CD14-positive monocyte (primary cell): Measurements from ENCODE around the gene HAND1. TPM values are rescaled to one million over a fixed set of nuclear protein-coding genes. Genes with fewer than 3 reads are reported as not detected.
A peak's percentile ranks its signal among the peaks of the same experiment; 100 is the strongest.

Source experiments
- DNase-seq, 3 donors: peaks; one replicate each; pipeline ENCODE4 v3.0.0-alpha.2; 2011 to 2022
- H2AFZ ChIP-seq: 2 replicates; pipeline ENCODE4 v1.6.0; 2012; ENCODE audit warnings: mild to moderate bottlenecking, low read depth, low read length, inconsistent platforms; ENCODE audit not compliant: insufficient read depth, poor library complexity, severe bottlenecking
- H3K27ac ChIP-seq, 2 donors: 1 replicate in 1 of 2; 2 replicates in 1 of 2; pipeline ENCODE4 v1.5.1; 2012 to 2013; ENCODE audit warnings: low read length in 2 of 2, control low read depth in 1 of 2, inconsistent platforms in 1 of 2, low read depth in 1 of 2, mild to moderate bottlenecking in 1 of 2
- H3K27me3 ChIP-seq, 2 donors: one replicate each; pipeline versions ENCODE4 v1.6.0 to v1.6.1; 2011 to 2013; ENCODE audit warnings: low read length in 2 of 2; ENCODE audit not compliant: control insufficient read depth in 2 of 2, insufficient read depth in 2 of 2
- H3K36me3 ChIP-seq, 2 donors: replicated peaks in 1 of 2; 1 replicate in 1 of 2; 2 replicates in 1 of 2; pipeline versions ENCODE4 v1.5.1 to v1.6.1; 2012 to 2013; ENCODE audit warnings: low read length in 2 of 2, control low read depth in 1 of 2, inconsistent platforms in 1 of 2, mild to moderate bottlenecking in 1 of 2; ENCODE audit not compliant: insufficient read depth in 2 of 2, control insufficient read depth in 1 of 2
- H3K4me1 ChIP-seq, 2 donors: 1 replicate in 1 of 2; 2 replicates in 1 of 2; pipeline versions ENCODE4 v1.5.1 to v1.6.1; 2012 to 2013; ENCODE audit warnings: low read length in 2 of 2, control low read depth in 1 of 2, inconsistent platforms in 1 of 2, mild to moderate bottlenecking in 1 of 2, moderate library complexity in 1 of 2; ENCODE audit not compliant: insufficient read depth in 2 of 2, control insufficient read depth in 1 of 2
- H3K4me2 ChIP-seq: replicated peaks from 2 replicates; pipeline ENCODE3; 2012; ENCODE audit warnings: low read length, moderate library complexity, mild to moderate bottlenecking; ENCODE audit not compliant: poor library complexity, severe bottlenecking; ENCODE audit errors: extremely low read depth
- H3K4me3 ChIP-seq, 3 experiments: fragments of 200-600 bp in 1 of 3; sonication (generic) in 1 of 3; replicated peaks in 1 of 3; 1 replicate in 2 of 3; 2 replicates in 1 of 3; pipeline ENCODE4 v1.5.1; 2011 to 2013; ENCODE audit warnings: low read length in 3 of 3, mild to moderate bottlenecking in 3 of 3, control low read depth in 2 of 3, low read depth in 2 of 3, inconsistent platforms in 1 of 3, moderate library complexity in 1 of 3
- H3K79me2 ChIP-seq: 2 replicates; pipeline ENCODE4 v1.6.0; 2012; ENCODE audit warnings: mild to moderate bottlenecking, control low read depth, inconsistent platforms, low read length, moderate library complexity; ENCODE audit not compliant: insufficient read depth
- H3K9ac ChIP-seq: 2 replicates; pipeline ENCODE4 v1.6.0; 2017; ENCODE audit warnings: low read length, mild to moderate bottlenecking; ENCODE audit not compliant: insufficient read depth, poor library complexity, severe bottlenecking
- H3K9me3 ChIP-seq, 2 donors: replicated peaks in 1 of 2; 1 replicate in 1 of 2; 2 replicates in 1 of 2; pipeline versions ENCODE4 v1.5.1 to v1.6.1; 2012 to 2013; ENCODE audit warnings: low read length in 2 of 2, control low read depth in 1 of 2; ENCODE audit not compliant: control insufficient read depth in 1 of 2, insufficient read depth in 1 of 2
- H4K20me1 ChIP-seq: 2 replicates; pipeline ENCODE4 v1.6.0; 2012; ENCODE audit warnings: mild to moderate bottlenecking, low read length, control low read depth, moderate library complexity; ENCODE audit not compliant: insufficient read depth
- H3K27ac Mint-ChIP-seq, 7 donors: one replicate each; pipeline ENCODE4 v1.8.0; 2020; ENCODE audit warnings: mild to moderate bottlenecking in 7 of 7, mixed read lengths in 7 of 7, moderate library complexity in 6 of 7, inconsistent platforms in 2 of 7
- H3K27me3 Mint-ChIP-seq, 3 donors: one replicate each; pipeline ENCODE4 v1.8.0; 2021 to 2022; ENCODE audit warnings: low read depth in 3 of 3, mild to moderate bottlenecking in 3 of 3, mixed read lengths in 3 of 3, moderate library complexity in 3 of 3, inconsistent platforms in 1 of 3
- H3K36me3 Mint-ChIP-seq, 2 donors: one replicate each; pipeline ENCODE4 v1.8.0; 2020; ENCODE audit warnings: mixed read lengths in 2 of 2, inconsistent platforms in 1 of 2, mild to moderate bottlenecking in 1 of 2
- H3K4me1 Mint-ChIP-seq: one replicate; pipeline ENCODE4 v1.8.0; 2020; ENCODE audit warnings: mild to moderate bottlenecking, mixed read lengths
- H3K4me3 Mint-ChIP-seq, 2 donors: one replicate each; pipeline ENCODE4 v1.8.0; 2020; ENCODE audit warnings: mild to moderate bottlenecking in 2 of 2, mixed read lengths in 2 of 2, moderate library complexity in 1 of 2
- H3K9me3 Mint-ChIP-seq, 7 donors: one replicate each; pipeline ENCODE4 v1.8.0; 2020 to 2022; ENCODE audit warnings: mixed read lengths in 7 of 7, mild to moderate bottlenecking in 6 of 7, moderate library complexity in 6 of 7, inconsistent platforms in 2 of 7
- CTCF ChIP-seq: fragments of 200-600 bp; IDR thresholded peaks from one replicate; pipeline ENCODE4 v1.8.0; 2022; ENCODE audit warnings: antibody characterized with exemption, mild to moderate bottlenecking
- WGBS: methylation state at CpG from one replicate; pipeline ENCODE4 v1.1.5; 2013; ENCODE audit warnings: missing lambda C conversion rate; ENCODE audit not compliant: insufficient coverage; 5-methylcytosine and 5-hydroxymethylcytosine counted together
- intact Hi-C, 2 donors: fragments of 100-400 bp; cut with micrococcal nuclease; formaldehyde crosslinking; loops; one replicate each; pipeline versions ENCODE4 v1.15.0 to v1.15.1; 2023
- polyA minus RNA-seq: library from RNA; depleted of rRNA, polyadenylated mRNA; stranded (reverse); fragments of >200 nt; gene quantifications from 2 replicates; pipeline ENCODE4 v1.2.3, GENCODE V29; 2012
- polyA plus RNA-seq, 3 donors: library from polyadenylated mRNA; depleted of rRNA in 1 of 3; unstranded in 2 of 3; stranded (reverse) in 1 of 3; fragments of 300-500 nt in 2 of 3; fragments of >200 nt in 1 of 3; fragmentation: Illumina TruSeq in 2 of 3; gene quantifications; 1 replicate in 2 of 3; 2 replicates in 1 of 3; pipeline ENCODE4 v1.2.3, GENCODE V29; 2012 to 2021
- total RNA-seq, 12 experiments: library from RNA in 1 of 12; stranded (reverse) in 1 of 12; fragments of 120-200 nt in 1 of 12; gene quantifications; one replicate each; pipeline ENCODE4 v1.2.4 and lab custom pipeline; 2013 to 2026; ENCODE audit warnings: mixed read lengths in 6 of 12, inconsistent platforms in 1 of 12

Gene HAND1
- total RNA-seq (2013), result not detected
- polyA plus RNA-seq, result not detected
- not detected in 2 replicates for polyA minus RNA-seq
- total RNA-seq (lab: John Stamatoyannopoulos, UW), result 0 to 0.23 (median 0) reads per million in 11 experiments

- no peak for TF ChIP-seq CTCF
- Histone ChIP-seq H3K27ac (no peak within 1 kb of the TSS), H3K4me2 (peak within 1 kb of the TSS; percentile 19), H3K36me3 (no peaks in the 10 kb centered on the region), H2AFZ (no peak within 1 kb of the TSS), H3K4me1 (peaks cover 10 to 26% of the 10 kb centered on the region in 2 donors), H3K9ac (no peak within 1 kb of the TSS), H3K4me3 (no peak within 1 kb of the TSS), H3K79me2 (no peaks in the 10 kb centered on the region), H4K20me1 (no peaks in the 10 kb centered on the region), H3K9me3 (peaks cover 0 to 89% of the 10 kb centered on the region in 2 donors), H3K27me3 (peaks cover 95 to 100% of the 10 kb centered on the region in 2 donors)
- 0% methylated on average over 6 of the region's 20 CpGs for WGBS
- peaks cover 98 to 100% (median 99%) of the 10 kb centered on the region in 3 donors for H3K27me3 Mint-ChIP-seq
- H3K27ac Mint-ChIP-seq, result peak within 1 kb of the TSS in 1 of 7 donors; percentile 8
- no peak for DNase-seq
- H3K4me3 Mint-ChIP-seq, result peak within 1 kb of the TSS in 1 of 2 donors; percentile 87
- peaks cover 8 to 12% of the 10 kb centered on the region in 2 donors for H3K36me3 Mint-ChIP-seq
- peaks cover 52% of the 10 kb centered on the region for H3K4me1 Mint-ChIP-seq
- intact Hi-C loops, result no loop called here
- H3K9me3 Mint-ChIP-seq, result peaks cover 0 to 46% (median 19%) of the 10 kb centered on the region in 7 donors
Measured at GRCh38 chr5:154478224-154478565, at the start of gene HAND1. TSS of gene HAND1 (minus strand) at chr5:154478227. CDS start at chr5:154478008, 219 bp downstream.

- H3K4me2 ChIP-seq, result no peak overlapping the region
- no peaks in the 10 kb centered on the region for H3K9me3 ChIP-seq
- 88% methylated on average over 1 of the region's 12 CpGs for WGBS
- no peak for DNase-seq
- no peak overlapping the region for H3K4me3 Mint-ChIP-seq
- intact Hi-C loops, result loop anchor here in 1 of 2 donors (10.0 kb wide), 1 partner anchor 78 kb away; no protein-coding TSS in a partner anchor
- H3K27ac ChIP-seq, result no peak overlapping the region
- no peaks in the 10 kb centered on the region for H3K36me3 ChIP-seq
- H2AFZ ChIP-seq, result no peak overlapping the region
- no peaks in the 10 kb centered on the region for H3K27me3 ChIP-seq
- H3K4me1 Mint-ChIP-seq, result no peaks in the 10 kb centered on the region
- peaks cover 0 to 6% (median 0%) of the 10 kb centered on the region in 7 donors for H3K9me3 Mint-ChIP-seq
- no peak for TF ChIP-seq CTCF
- no peaks in the 10 kb centered on the region for H4K20me1 ChIP-seq
- no peaks in the 10 kb centered on the region for H3K36me3 Mint-ChIP-seq
- H3K79me2 ChIP-seq, result no peaks in the 10 kb centered on the region
- no peak overlapping the region for H3K4me3 ChIP-seq
- H3K27me3 Mint-ChIP-seq, result peaks cover 8 to 22% (median 14%) of the 10 kb centered on the region in 3 donors
- H3K27ac Mint-ChIP-seq, result no peak overlapping the region
- no peak overlapping the region for H3K9ac ChIP-seq
- no peaks in the 10 kb centered on the region for H3K4me1 ChIP-seq
Measured at GRCh38 chr5:154526231-154527226, 48.5 kb upstream of the HAND1 start.
